Skeletal muscle satellite cell (primary cell): ENCODE results near the gene PRKD3.

Experiments used
- H3K27me3 ChIP-seq: 2 replicates; pipeline ENCODE4 v1.7.0; 2013; ENCODE audit warnings: low read length; ENCODE audit not compliant: control insufficient read depth, insufficient read depth
- H3K36me3 ChIP-seq: 2 replicates; pipeline ENCODE4 v1.7.0; 2013; ENCODE audit warnings: mild to moderate bottlenecking, control low read depth, low read length; ENCODE audit not compliant: insufficient read depth
- H3K4me1 ChIP-seq: 2 replicates; pipeline ENCODE4 v1.7.0; 2013; ENCODE audit warnings: low read length; ENCODE audit not compliant: control insufficient read depth, insufficient read depth
- H3K4me2 ChIP-seq: 2 replicates; pipeline ENCODE4 v1.7.0; 2013; ENCODE audit warnings: mild to moderate bottlenecking, low read length
- H3K4me3 ChIP-seq: 2 replicates; pipeline ENCODE4 v1.7.0; 2013; ENCODE audit warnings: low read length
- H3K9ac ChIP-seq: 2 replicates; pipeline ENCODE4 v1.7.0; 2013; ENCODE audit warnings: mild to moderate bottlenecking, low read depth, low read length, moderate library complexity
- H3K9me3 ChIP-seq: replicated peaks from 2 replicates; pipeline ENCODE4 v1.7.0; 2013; ENCODE audit warnings: mild to moderate bottlenecking, control low read depth, low read length

The PRKD3 gene

GRCh38 chr2:37323781-37324535 lies 675 bp downstream of the PRKD3 start:
- Histone ChIP-seq H3K9me3 (no peaks in the 10 kb centered on the region), H3K4me3 (peak overlapping the region; percentile 87), H3K27me3 (no peaks in the 10 kb centered on the region), H3K4me1 (peaks cover 18% of the 10 kb centered on the region), H3K9ac (peak overlapping the region; percentile 83), H3K36me3 (no peaks in the 10 kb centered on the region), H3K4me2 (peak overlapping the region; percentile 80)

- H3K27me3 ChIP-seq: no peaks in the 10 kb centered on the region
- H3K36me3 ChIP-seq: no peaks in the 10 kb centered on the region
- no peaks in the 10 kb centered on the region for H3K9me3 ChIP-seq
- H3K4me1 ChIP-seq: peaks cover 25% of the 10 kb centered on the region
- peak overlapping the region; percentile 87 for H3K4me3 ChIP-seq
- peak overlapping the region; percentile 80 for H3K4me2 ChIP-seq
- peak overlapping the region; percentile 83 for H3K9ac ChIP-seq
Measured at GRCh38 chr2:37323176-37323780, 1.4 kb downstream of the PRKD3 start.

DNA sequence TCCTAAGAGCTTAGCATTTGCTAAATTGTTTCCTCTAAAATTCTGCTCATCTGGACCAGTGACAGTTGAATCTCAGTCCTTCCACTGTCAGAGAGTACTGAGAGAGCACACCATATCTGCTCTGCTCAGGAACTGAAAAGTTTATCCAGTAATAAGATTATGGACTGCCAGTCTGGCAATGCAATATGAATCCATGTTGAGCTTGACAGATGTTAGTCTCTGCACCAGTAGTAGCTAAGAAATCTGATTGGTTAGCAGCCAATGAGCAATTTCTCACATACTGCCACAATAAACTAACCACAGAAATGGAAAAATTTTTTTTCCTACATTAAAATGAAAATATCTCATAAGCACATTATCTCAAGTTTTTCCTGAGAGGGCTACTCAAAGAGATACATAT lies 2.3 kb downstream of the PRKD3 start:
- peak overlapping the region; percentile 87 for H3K4me3 ChIP-seq

GRCh38 chr2:37321029-37321682 lies 3.5 kb downstream of the PRKD3 start:
- H3K9ac ChIP-seq: no peak overlapping the region
- H3K4me1 ChIP-seq: peaks cover 27% of the 10 kb centered on the region
- no peak overlapping the region for H3K4me3 ChIP-seq

More for the DNA sequence above, 2.3 kb downstream of the PRKD3 start:
- Histone ChIP-seq H3K4me2 (peak overlapping the region; percentile 80), H3K36me3 (peaks cover 4% of the 10 kb centered on the region), H3K27me3 (no peaks in the 10 kb centered on the region), H3K9ac (no peak overlapping the region), H3K9me3 (no peaks in the 10 kb centered on the region), H3K4me1 (peaks cover 27% of the 10 kb centered on the region)

DNA sequence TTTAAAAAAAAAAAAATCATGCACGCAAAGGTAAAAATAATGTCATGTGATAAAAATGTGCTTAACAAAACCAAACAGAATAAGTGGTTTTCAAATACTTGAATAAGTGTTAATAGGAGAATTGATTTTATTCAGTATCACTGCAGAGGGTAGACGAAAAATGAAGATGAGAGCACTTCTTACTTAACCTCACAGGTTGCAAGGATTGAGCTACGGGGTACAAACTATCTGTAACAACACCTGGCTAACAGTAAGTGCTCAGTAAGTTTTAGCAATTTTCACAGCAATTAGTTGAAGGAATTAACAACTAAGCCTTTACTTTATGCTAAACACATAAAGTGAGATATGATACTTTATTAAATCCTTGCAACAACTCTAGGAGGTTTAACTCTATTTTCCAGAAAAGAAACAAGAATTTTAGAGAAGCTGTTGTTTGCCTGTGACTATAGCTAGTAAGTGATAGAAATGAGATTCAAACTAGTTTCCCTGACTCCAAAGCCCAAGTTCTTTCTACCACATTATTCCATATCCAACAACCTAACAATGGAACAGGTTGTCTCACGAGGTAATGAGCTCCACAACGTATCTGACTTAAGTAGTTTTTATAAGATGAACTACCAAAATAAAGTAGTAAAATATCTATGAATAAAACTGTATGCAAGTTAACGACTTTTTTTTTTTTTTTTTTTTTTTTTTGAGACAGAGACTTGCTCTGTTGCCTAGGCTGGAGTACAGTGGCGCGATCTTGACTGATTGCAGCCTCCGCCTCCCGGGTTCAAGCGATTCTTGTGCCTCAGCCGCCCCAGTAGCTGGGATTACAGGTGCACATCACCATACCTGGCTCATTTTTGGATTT lies 4.7 kb downstream of the PRKD3 start:
- Histone ChIP-seq H3K4me3 (no peak overlapping the region), H3K36me3 (peaks cover 7% of the 10 kb centered on the region), H3K9ac (no peak overlapping the region), H3K4me1 (peaks cover 22% of the 10 kb centered on the region), H3K27me3 (no peaks in the 10 kb centered on the region), H3K9me3 (no peaks in the 10 kb centered on the region), H3K4me2 (no peak overlapping the region)

More at GRCh38 chr2:37321029-37321682, 3.5 kb downstream of the PRKD3 start:
- Histone ChIP-seq H3K4me2 (no peak overlapping the region), H3K9me3 (no peaks in the 10 kb centered on the region), H3K27me3 (no peaks in the 10 kb centered on the region), H3K36me3 (peaks cover 5% of the 10 kb centered on the region)

- peaks cover 20% of the 10 kb centered on the region for H3K4me1 ChIP-seq
- no peaks in the 10 kb centered on the region for H3K27me3 ChIP-seq
- H3K4me3 ChIP-seq: no peak overlapping the region
- H3K9me3 ChIP-seq: no peaks in the 10 kb centered on the region
- peak overlapping the region; percentile 12 for H3K4me2 ChIP-seq
- H3K9ac ChIP-seq: no peak overlapping the region
- peaks cover 7% of the 10 kb centered on the region for H3K36me3 ChIP-seq
Measured at GRCh38 chr2:37318401-37318800, 6.2 kb downstream of the PRKD3 start.

GRCh38 chr2:37317746-37318145 lies 6.9 kb downstream of the PRKD3 start:
- Histone ChIP-seq H3K36me3 (peaks cover 7% of the 10 kb centered on the region), H3K9ac (no peak overlapping the region), H3K4me1 (peaks cover 15% of the 10 kb centered on the region), H3K4me3 (no peak overlapping the region), H3K27me3 (no peaks in the 10 kb centered on the region), H3K9me3 (no peaks in the 10 kb centered on the region), H3K4me2 (no peak overlapping the region)

DNA sequence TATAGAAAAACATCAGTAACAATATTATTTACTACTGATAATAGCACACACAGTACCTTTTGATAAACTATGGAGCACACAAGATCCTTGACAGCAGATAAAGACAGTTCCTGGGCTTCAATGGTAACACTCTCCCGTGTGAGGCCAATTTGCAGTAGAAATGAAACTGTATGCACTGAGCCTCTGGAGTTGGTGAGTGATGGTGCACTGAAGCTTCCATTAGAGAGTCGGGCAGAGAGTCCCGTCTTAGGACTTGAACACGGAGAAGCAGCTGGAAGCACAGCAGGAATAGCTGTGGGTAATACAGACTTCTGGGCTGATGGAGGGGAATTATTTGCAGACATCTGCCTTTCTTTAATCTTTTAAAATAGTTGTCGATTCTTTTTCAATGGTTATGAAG lies 8.5 kb downstream of the PRKD3 start:
- peaks cover 9% of the 10 kb centered on the region for H3K4me1 ChIP-seq
- peaks cover 7% of the 10 kb centered on the region for H3K36me3 ChIP-seq
- H3K4me2 ChIP-seq: no peak overlapping the region
- no peak overlapping the region for H3K9ac ChIP-seq
- H3K9me3 ChIP-seq: no peaks in the 10 kb centered on the region
- no peaks in the 10 kb centered on the region for H3K27me3 ChIP-seq
- H3K4me3 ChIP-seq: no peak overlapping the region

DNA sequence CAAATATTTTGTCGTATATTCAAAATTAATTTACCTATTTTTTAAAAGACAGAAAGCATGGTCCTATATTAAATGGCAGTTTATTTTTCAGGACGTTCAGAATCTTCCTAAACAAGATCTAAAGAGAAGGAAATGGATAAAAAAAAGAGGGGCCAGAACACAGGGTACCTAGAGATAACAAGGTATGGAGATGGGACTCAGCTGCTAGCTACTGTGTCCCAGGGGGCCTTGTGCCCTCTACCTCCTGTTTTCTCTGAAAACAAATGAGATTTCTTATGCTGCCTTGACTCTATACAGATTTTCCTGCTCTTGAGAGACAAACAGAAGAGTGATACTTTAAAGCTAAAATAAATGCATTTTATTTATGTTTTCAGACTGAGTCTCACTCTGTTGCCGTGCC lies 9.3 kb downstream of the PRKD3 start:
- no peak overlapping the region for H3K4me3 ChIP-seq
- H3K4me1 ChIP-seq: peaks cover 9% of the 10 kb centered on the region
- peaks cover 7% of the 10 kb centered on the region for H3K36me3 ChIP-seq
- H3K9me3 ChIP-seq: no peaks in the 10 kb centered on the region
- no peaks in the 10 kb centered on the region for H3K27me3 ChIP-seq
- H3K9ac ChIP-seq: no peak overlapping the region
- no peak overlapping the region for H3K4me2 ChIP-seq

GRCh38 chr2:37307500-37307899 lies 17.1 kb downstream of the PRKD3 start:
- Histone ChIP-seq H3K36me3 (no peaks in the 10 kb centered on the region), H3K9ac (no peak overlapping the region), H3K4me3 (no peak overlapping the region), H3K9me3 (no peaks in the 10 kb centered on the region), H3K27me3 (no peaks in the 10 kb centered on the region), H3K4me1 (no peaks in the 10 kb centered on the region), H3K4me2 (no peak overlapping the region)

DNA sequence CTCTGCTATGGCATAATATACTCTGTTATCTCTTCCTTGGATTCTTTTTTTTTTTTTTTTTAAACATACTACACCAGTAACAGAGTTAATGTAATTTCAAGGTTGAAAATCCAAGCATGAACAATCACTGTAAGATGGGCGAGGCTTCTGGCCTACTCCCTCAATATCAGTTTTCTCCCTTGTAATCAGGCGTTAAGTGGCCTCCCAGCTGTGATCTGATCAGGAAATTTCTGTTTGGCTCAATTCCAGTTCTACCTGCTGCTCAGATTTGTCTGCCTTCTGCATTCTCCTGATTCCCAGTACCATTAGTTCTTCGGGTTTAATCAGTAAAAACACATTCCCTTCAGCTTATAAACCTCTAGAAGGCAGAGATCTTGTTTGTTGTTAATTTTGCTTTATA lies 18.6 kb downstream of the PRKD3 start:
- H3K4me1 ChIP-seq: no peaks in the 10 kb centered on the region
- H3K36me3 ChIP-seq: no peaks in the 10 kb centered on the region
- H3K27me3 ChIP-seq: no peaks in the 10 kb centered on the region

More for the DNA sequence above, 18.6 kb downstream of the PRKD3 start:
- no peak overlapping the region for H3K9ac ChIP-seq
- no peak overlapping the region for H3K4me3 ChIP-seq
- H3K4me2 ChIP-seq: no peak overlapping the region
- no peaks in the 10 kb centered on the region for H3K9me3 ChIP-seq
